Stimulated activated naive B cell treated with anti-CD40 and anti-IgM and Interleukin-4, amounts not matched to agents 10 μg/mL and 1 μg/mL and 100 μg/mL, for 72 hours (primary cell): ENCODE data around the gene AGL.
A peak's percentile ranks its signal among the peaks of the same experiment; 100 is the strongest.
"Not testable (repeated sequence)": the region's sequence is repeated elsewhere in the genome, so short reads cannot be mapped to it uniquely, and the experiment has no call there.

ENCODE experiments used
- ATAC-seq, 2 donors: fragments of 150-1000 bp; cut with Tn5 transposase; replicated peaks; 2 replicates each; pipeline ENCODE4 v1.10.0; 2021; ENCODE audit warnings: moderate library complexity in 1 of 2
- DNase-seq: peaks from one replicate; pipeline ENCODE4 v3.0.0; 2021
- H3K27ac Mint-ChIP-seq: one replicate; pipeline ENCODE4 v1.8.0; 2022; ENCODE audit warnings: mild to moderate bottlenecking, mixed read lengths
- H3K27me3 Mint-ChIP-seq, 2 donors: one replicate each; pipeline ENCODE4 v1.8.0; 2022; ENCODE audit warnings: mixed read lengths in 2 of 2
- H3K36me3 Mint-ChIP-seq, 2 donors: one replicate each; pipeline ENCODE4 v1.8.0; 2022; ENCODE audit warnings: mixed read lengths in 2 of 2, mild to moderate bottlenecking in 1 of 2
- H3K4me1 Mint-ChIP-seq, 2 donors: one replicate each; pipeline ENCODE4 v1.8.0; 2022; ENCODE audit warnings: mixed read lengths in 2 of 2, mild to moderate bottlenecking in 1 of 2
- H3K4me3 Mint-ChIP-seq, 2 donors: one replicate each; pipeline ENCODE4 v1.8.0; 2022; ENCODE audit warnings: mild to moderate bottlenecking in 2 of 2, mixed read lengths in 2 of 2, moderate library complexity in 1 of 2
- H3K9me3 Mint-ChIP-seq, 2 donors: one replicate each; pipeline ENCODE4 v1.8.0; 2022; ENCODE audit warnings: mixed read lengths in 2 of 2, mild to moderate bottlenecking in 1 of 2

The AGL gene

GRCh38 chr1:99968214-99968613 lies 118.1 kb downstream of the AGL start:
- ATAC-seq (no peak), DNase-seq (no peak)
- peaks cover 0 to 3% of the 10 kb centered on the region in 2 donors for H3K36me3 Mint-ChIP-seq
- H3K4me3 Mint-ChIP-seq: peak overlapping the region; percentile 11 to 41
- H3K4me1 Mint-ChIP-seq: peaks cover 14 to 22% of the 10 kb centered on the region in 2 donors
- no peaks in the 10 kb centered on the region for H3K27me3 Mint-ChIP-seq
- no peak overlapping the region for H3K27ac Mint-ChIP-seq
- peaks cover 0 to 2% of the 10 kb centered on the region in 2 donors for H3K9me3 Mint-ChIP-seq

GRCh38 chr1:99969260-99969728 lies 119.1 kb downstream of the AGL start:
- peaks cover 0 to 2% of the 10 kb centered on the region in 2 donors for H3K9me3 Mint-ChIP-seq

GRCh38 chr1:99969729-99970621 lies 119.8 kb downstream of the AGL start, which contains the start of gene SLC35A3:
Gene SLC35A3, plus strand, starts transcription at chr1:99969996. Its CDS starts 23,559 bp downstream, at chr1:99993555.
- no peaks in the 10 kb centered on the region for H3K27me3 Mint-ChIP-seq

More at GRCh38 chr1:99969260-99969728, 119.1 kb downstream of the AGL start:
- H3K27ac Mint-ChIP-seq: peak overlapping the region; percentile 94
- H3K36me3 Mint-ChIP-seq: peaks cover 0 to 3% of the 10 kb centered on the region in 2 donors
- ATAC-seq (peak; percentile 13 to 18), DNase-seq (no peak)
- no peaks in the 10 kb centered on the region for H3K27me3 Mint-ChIP-seq
- peak overlapping the region; percentile 100 for H3K4me3 Mint-ChIP-seq
- peaks cover 14 to 22% of the 10 kb centered on the region in 2 donors for H3K4me1 Mint-ChIP-seq

GRCh38 chr1:99970713-99971255 lies 120.6 kb downstream of the AGL start:
- no peaks in the 10 kb centered on the region for H3K27me3 Mint-ChIP-seq
- peaks cover 6 to 12% of the 10 kb centered on the region in 2 donors for H3K36me3 Mint-ChIP-seq
- DNase-seq (no peak), ATAC-seq (no peak)
- H3K27ac Mint-ChIP-seq: peak overlapping the region; percentile 97
- peak overlapping the region; percentile 100 for H3K4me3 Mint-ChIP-seq
- H3K4me1 Mint-ChIP-seq: peaks cover 14 to 27% of the 10 kb centered on the region in 2 donors
- H3K9me3 Mint-ChIP-seq: peaks cover 0 to 2% of the 10 kb centered on the region in 2 donors

More at GRCh38 chr1:99969729-99970621, 119.8 kb downstream of the AGL start, which contains the start of gene SLC35A3:
- peaks cover 14 to 22% of the 10 kb centered on the region in 2 donors for H3K4me1 Mint-ChIP-seq
- H3K4me3 Mint-ChIP-seq: peak within 1 kb of the TSS; percentile 100
- peak; percentile 90 to 93 for ATAC-seq
- peak within 1 kb of the TSS; percentile 97 for H3K27ac Mint-ChIP-seq
- H3K9me3 Mint-ChIP-seq: peaks cover 0 to 2% of the 10 kb centered on the region in 2 donors
- DNase-seq: peak; percentile 84
- H3K36me3 Mint-ChIP-seq: peaks cover 0 to 5% of the 10 kb centered on the region in 2 donors

GRCh38 chr1:99972066-99972465 lies 121.9 kb downstream of the AGL start:
- H3K27me3 Mint-ChIP-seq, DNase-seq, ATAC-seq, H3K9me3 Mint-ChIP-seq: not testable (repeated sequence)
- Mint-ChIP-seq H3K36me3 (peaks cover 12 to 13% of the 10 kb centered on the region in 2 donors), H3K4me3 (peak overlapping the region; percentile 44 to 46), H3K4me1 (peaks cover 14 to 27% of the 10 kb centered on the region in 2 donors), H3K27ac (peak overlapping the region; percentile 80)
